HG03457 (cell line): ENCODE measurements around the gene CIAO2A.
"Not testable (repeated sequence)": the region's sequence is repeated elsewhere in the genome, so short reads cannot be mapped to it uniquely, and the experiment has no call there.

Source experiments
- ATAC-seq: cut with Tn5 transposase; IDR thresholded peaks from one replicate; pipeline ENCODE4 v1.9.1; 2021; ENCODE audit warnings: moderate number of reproducible peaks; ENCODE audit not compliant: unreplicated experiment

The CIAO2A gene, protein sequence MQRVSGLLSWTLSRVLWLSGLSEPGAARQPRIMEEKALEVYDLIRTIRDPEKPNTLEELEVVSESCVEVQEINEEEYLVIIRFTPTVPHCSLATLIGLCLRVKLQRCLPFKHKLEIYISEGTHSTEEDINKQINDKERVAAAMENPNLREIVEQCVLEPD

DNA sequence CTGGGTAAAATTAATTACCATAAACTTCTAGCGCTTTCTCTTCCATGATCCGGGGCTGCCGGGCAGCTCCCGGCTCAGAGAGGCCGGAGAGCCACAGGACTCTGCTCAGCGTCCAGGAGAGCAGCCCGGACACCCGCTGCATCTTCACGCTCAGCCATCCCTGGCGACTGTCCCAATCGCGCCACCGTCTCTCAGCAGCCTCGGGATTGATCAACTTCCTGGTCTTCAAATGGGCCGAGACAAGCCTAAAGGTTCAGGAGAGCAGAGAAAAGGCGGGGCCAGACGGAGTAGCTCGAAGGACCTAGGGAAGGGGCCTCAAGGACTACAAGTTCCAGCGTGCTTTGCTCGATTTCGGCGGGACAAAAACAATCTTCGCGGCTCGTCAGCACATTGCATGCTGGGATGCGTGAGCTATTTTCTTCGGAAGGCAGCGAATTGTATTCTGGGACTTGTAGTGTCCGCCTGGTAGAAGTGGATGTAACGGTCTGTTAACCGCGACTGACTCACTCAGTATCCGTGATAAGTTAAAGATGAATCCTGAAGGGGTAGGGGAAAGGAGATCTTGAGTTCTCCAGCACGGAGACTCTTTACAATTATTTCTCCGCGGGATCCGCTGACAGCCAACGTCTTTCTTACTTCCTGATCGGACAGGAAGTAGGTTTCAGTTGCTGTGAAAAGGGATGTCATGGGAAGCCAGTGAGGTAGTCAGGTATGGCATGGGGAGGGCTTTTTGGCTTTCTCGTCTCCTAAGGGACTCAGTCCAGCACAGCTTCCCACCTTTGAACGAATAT is at the start of gene CIAO2A:
TSS of gene CIAO2A (minus strand) at position 212 of the 791 bp plus-strand sequence. CDS start at position 142, 70 bp downstream.
- peak; percentile 50 for ATAC-seq

DNA sequence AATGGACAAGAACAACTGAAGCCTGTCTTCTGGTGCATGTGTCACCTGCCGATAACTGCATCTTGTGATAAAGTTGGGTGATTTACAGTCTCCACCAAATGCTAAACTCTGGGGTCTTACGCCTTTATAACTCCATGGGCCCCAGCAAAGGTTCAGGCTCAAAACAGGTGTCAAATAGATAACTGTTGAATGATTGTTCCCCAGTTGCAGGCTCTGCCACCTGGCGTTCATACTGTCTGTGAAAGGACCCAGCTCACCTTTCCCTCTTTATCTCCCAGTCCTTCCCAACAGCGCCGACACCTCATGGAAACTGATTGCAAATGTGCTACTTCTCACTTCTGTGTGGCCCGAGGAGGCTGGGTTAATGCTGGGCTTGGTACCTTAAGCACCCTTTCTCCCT is 49.6 kb upstream of the CIAO2A start:
- no peak for ATAC-seq

DNA sequence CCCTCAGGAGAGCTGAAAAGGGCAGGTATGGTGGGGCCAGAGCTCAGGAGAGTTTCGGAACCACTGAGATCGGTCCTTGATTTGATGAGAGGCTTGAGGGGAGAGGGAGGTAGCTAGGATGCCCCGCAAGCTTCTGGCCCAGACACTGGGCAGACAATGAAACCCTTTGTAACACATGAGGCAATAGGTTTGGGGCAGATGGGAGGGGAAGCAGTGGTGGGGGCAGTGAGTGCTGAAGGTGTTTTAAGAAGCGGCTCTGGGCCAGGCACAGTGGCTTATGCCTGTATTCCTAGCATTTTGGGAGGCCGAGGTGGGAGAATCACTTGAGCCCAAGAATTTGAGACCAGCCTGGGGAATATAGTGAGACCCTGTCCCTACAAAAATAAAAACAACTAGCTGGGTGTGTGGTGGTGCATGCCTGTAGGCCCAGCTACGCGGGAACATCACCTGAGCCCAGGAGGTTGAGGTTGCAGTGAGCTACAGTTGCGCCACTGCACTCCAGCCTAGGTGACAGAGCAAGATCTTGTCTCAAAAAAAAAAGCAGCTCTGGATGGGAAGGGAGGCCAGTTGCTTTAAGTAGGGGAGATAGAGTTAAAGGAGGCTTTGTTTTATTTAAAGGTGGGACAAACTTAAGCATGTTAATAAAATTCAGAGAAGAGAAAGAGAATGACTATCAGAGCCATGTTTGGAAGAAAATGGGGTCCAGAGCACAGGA is 48.3 kb upstream of the CIAO2A start:
- ATAC-seq = no peak

DNA sequence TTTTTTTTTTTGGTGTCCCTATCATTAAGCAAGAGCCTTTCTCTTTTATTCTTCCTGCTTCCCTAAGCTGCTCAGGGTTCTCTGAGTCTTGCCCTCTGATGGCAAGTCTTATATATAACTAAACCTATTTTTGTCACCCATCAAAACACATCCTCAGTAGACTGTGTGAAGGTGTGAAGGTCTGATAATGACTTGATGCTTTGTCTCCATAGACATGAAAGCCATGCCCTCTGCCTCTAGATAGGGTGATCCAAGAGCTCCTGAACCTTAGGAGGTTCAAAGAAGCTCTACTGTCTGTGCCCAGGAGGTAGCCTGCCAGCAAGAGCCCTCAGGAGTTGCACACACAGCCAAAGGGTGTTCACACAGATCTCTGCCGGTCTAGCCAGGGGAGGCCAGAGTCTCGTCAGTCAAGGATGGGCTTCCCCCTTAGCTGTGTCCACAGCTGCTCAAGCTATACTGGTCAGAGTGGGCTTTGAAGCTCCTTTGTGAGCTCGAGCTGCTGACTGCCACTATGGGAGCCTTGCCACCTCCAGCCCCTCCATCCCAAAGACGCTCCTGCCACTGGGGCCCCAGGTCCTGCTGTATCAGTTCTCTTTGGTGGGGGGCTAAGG is 44.8 kb upstream of the CIAO2A start:
- no peak for ATAC-seq

DNA sequence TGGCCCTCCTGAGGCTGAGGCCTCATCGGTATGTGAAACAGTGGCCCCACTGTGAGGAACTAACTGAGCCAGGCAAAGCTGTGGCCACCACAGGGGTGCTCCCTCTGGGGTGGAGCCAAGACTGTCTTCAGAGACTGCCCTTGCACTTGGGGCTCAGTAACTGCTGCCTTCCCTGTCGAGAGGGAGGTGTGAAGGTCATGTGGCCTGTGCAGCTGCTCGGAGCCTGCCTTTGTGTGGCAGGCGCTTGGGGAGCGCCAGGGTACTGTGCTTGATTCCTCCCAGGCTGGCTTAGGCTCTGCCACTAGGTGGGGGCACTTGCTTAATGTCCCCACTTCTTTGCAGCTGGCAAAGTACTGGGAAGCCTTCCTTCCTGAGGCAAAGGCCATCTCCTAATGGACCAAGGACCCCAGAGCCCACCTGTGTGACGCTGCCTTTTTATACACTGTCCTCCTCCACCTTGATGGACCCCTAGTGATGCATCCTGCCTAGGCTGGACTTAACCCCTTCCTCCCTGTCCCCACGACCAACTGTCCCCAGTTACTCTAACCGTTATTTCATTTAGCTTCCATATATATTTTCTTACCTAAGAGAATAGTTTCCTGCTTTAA is 43.7 kb upstream of the CIAO2A start:
- no peak for ATAC-seq

DNA sequence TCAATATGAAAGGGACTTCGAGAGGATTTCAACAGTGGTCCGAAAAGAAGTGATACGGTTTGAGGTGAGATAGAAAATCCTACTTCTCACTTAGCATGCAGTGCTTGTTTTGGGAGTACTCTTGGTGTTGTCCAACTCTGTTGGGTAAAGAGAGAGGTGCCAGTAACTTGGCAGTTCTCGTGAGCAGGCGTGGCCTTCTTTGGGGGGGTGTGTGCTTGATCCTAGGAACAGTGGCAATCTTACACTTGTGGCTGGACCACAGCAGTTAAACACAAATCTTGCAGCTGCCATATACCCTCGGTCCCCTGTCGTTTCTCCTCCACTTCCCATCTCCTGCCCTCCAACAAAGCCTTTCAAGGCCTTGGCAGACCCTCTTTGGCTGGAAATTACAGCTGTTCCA is 42.7 kb upstream of the CIAO2A start:
- no peak for ATAC-seq

DNA sequence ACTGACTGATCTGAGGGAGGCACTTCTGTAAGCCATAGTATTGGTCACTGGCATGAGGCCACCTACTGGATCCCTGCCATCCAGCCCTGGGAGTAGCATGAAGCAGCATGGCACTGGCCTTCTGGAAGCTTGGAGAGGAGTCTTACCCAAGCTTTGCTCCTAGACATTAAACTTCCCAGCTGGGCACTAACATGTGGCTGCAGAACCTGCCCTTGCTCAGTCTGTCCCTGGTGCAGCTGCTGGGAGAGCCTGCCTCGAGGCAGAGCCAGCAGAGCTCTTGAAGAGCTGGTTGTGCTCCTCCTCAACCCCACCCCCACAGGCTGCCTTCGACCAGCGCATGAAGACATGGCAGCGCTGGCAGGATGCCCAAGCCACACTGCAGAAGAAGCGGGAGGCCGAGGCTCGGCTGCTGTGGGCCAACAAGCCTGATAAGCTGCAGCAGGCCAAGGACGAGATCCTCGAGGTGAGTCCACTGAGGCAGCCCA is 40.7 kb upstream of the CIAO2A start:
- ATAC-seq = no peak

DNA sequence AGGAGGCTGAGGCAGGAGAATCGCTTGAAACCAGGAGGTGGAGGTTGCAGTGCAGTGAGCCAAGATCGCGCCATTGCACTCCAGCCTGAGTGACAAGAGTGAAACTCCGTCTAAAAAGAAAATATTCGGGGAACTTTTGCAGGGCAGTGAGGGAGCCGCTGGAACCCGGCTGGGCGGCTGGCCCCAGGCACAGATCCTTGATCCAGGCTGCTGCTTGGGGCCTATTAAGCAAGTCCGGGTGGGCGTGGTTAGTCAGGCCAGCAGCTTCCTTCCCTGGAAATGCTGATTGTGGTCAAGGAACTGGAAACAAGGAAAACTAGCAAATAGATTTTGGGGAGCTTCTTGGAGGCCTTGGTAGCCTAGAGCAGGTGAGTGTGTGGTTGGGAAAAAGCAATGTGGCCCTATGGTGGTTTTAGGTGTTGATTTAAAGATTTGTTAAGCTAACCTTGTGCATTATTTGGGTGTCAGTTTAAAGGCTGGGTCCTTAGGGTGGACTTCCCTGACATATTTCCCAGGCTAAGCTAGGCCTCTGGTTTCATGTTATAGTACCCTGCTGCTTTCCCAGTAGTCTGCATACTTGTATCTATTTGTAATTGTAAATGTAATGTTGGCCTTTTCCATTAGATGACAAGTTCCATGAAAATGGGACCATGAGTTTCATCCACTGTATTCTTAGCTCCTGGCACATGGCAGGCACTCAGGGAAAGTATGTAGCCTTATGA is 40.1 kb upstream of the CIAO2A start:
- ATAC-seq = no peak

DNA sequence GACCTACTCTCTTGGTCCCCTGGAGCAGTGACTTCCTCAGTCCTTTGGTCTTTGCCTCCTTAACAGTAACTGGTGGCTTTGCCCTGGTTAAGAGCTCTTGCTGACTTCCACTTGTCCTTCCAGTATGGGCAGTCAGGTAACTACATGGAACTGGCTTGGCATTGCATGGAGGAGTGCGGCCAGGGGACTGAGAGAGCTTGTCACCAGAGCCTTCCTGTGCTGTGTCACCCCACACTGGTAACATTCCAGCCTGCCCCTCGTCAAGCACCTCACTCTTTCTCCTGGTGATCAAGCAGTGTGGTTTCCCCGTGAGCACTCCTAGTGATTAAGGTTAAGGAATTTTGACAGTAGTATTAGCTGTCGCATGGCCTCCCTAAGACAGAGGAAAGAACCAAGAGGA is 38.6 kb upstream of the CIAO2A start:
- no peak for ATAC-seq

DNA sequence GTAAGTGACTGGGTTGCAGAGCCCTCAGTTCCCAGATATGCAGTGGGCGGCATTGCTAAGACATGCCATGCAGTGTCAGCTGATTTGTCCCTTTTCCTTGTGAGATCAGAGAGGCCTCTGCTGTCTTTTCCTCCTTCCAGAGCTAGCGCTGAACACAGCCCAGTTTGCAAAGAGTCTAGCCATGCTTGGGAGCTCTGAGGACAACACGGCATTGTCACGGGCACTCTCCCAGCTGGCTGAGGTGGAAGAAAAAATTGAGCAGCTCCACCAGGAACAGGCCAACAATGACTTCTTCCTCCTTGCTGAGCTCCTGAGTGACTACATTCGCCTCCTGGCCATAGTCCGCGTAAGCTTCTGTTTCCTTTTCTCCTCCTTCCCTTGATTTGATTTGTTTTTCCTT is 37.9 kb upstream of the CIAO2A start:
- no peak for ATAC-seq

DNA sequence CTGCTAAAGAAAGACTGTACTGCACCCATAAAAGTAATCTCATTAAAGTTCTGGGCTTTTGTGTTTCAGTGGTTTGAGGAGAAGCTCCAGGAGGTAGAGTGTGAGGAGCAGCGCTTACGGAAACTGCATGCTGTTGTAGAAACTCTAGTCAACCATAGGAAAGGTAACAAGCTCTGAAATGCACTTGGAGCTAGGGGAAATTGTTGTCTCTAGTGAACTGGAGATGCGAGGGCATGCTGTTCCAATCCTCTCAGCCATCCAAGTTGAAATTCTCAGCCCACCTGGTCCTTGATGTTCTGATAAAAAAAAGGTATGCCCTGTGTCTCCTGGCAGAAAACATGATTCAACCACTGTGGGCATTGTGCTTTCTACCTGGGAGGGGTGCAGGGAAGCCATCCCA is 36.5 kb upstream of the CIAO2A start:
- no peak for ATAC-seq

DNA sequence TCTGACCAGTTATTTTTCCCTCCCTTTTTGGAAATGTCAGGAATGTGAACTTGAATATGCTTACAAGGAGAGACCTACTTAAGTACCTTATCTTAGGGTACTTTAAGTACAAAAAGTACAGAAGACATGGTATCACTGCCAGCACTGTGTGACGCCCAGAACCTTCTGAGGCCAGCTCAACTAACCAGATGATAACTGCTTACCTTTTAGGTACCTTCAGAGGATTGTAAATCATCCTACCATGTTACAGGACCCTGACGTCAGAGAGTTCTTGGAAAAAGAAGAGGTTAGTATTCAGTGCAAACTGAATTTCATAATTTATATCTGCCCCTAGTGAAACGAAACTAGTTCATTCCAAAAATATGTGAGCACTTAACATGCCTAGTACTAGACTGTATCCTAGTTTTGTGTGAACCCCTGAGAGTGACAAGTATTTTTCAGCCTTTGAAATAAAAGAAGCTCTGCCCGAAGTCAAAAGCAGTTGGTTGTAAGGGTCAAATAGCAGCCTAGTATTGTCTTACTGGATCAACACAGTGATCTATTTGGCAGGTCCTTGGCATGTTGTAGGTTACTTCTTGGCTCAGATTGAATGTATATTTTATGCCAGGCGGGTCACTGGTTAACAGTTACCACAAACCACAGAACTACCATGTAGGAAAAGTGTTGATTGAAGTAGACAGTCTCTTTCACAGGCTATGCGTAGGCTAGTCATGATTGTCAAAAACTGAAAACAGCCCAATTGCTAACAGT is 34.1 kb upstream of the CIAO2A start:
- ATAC-seq = no peak

DNA sequence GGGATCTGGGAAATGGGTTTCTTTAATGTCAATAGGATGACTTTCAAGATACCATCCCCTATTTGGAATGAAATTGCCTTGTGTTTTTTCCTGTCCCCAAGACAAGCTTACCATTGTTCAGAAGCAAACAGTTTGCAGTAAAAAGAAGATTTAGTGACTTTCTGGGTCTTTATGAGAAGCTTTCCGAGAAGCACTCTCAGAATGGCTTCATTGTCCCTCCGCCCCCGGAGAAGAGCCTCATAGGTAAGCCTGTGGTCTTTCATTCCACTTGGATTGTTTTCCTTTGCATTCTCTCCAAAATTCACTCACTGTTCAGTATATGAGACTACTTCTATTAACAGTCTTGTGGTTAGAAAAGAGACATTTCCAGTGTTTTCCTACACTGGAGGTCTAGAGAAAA is 32.3 kb upstream of the CIAO2A start:
- ATAC-seq = no peak

DNA sequence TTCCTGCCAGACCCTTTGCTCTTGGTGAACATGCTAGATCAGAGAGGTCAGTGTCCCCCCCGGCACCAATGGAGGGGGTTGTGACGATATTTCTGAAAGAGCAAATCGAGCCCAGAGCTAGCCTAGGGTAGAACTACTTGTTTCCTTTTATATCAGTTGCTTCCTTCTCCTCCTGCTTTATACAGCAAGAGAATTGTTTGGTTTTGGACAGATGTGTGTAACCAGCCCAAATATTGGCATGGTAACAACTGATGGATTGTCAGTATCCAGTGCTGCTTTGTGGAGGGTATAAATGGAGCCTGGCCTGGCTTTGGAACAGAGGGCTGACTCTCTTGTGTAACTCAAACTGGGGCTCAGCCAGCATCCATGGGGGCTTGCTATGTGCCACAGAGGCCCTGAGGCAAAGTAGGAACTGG is 29.3 kb upstream of the CIAO2A start:
- no peak for ATAC-seq

DNA sequence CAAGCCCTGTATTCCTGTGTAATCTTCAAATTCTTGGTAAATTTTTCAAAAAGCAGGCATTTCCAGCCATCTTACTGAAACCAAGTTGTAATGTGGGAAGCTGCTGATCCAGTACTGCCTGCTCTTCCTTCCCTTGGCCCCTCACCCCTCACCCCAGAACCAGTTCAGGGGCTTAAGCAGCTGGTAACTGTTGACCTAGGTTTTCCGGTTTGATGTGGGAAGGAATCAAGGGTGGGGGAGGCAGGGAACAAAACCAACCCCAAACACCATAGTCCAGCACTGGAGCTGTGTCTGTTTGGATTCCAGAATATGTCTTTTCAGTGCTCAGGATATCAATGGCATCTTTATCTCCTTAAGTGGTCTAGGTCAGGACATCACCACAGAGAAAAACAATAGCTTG is 28.8 kb upstream of the CIAO2A start:
- no peak for ATAC-seq

DNA sequence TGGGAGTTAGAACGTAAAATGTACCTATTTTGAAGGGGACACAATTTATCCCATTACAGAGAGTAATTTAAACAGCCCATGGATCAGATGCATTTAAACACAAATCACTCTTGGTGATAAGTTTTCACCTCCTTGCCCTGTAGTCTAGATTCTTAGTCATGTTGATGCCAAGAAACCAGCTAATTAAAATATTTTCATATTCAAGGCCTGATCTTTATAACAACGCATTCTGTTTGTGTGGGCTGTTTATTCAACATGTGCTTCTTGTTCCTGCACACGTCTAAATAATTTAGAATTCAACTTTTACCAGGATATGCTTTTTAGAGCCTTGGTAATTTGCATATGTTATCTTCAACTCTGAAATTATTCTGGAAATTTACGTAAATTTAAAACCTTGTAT is 28.0 kb upstream of the CIAO2A start:
- ATAC-seq = no peak

DNA sequence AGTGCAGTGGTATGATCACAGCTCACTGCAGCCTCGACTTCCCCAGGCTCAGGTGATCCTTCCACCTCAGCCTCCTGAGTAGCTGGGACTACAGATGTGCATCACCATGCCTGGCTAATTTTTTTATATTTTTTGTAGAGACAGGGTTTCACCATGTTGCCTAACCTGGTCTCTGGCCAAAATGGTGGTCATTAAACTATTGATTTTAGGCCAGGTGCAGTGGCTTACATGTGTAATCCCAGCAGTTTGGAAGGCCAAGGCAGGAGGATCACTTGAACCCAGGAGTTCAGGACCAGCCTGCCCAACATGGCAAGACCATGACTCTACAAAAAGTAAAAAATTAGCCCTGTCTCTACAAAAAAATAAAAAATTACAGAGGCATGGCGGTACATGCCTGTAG is 26.7 kb upstream of the CIAO2A start:
- not testable (repeated sequence) for ATAC-seq

DNA sequence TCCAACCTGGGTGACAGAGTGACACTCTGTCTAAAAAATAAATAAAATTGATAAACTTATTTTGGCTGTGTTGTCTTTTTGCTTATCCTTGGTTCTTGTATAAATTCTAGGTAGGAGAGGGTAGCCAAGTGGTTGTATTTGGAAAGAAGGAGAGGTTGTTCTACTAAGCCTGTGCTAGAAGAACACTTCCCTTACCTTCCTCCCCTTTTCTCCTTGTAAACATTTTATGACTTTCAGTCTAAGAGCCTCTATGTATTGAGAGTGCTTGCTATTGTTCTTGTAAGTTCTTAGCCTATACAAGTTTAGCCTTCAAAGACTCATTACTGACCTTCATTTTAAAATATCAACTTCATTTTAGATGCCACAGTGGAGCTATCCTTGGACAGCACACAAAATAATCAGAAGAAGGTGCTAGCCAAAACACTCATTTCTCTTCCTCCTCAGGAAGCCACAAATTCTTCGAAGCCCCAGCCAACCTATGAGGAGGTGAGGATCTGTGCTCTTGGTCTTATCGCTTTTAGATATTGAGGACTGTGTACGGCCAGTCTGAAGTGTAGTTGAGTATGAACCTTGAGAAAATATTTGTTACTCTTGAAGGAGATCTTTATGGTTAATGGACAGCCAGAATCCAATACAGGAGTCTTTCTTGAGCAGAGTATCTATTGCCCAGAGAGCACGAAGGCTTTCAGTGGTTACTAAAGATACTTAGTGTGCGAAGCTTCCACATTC is 24.3 kb upstream of the CIAO2A start:
- ATAC-seq = no peak

DNA sequence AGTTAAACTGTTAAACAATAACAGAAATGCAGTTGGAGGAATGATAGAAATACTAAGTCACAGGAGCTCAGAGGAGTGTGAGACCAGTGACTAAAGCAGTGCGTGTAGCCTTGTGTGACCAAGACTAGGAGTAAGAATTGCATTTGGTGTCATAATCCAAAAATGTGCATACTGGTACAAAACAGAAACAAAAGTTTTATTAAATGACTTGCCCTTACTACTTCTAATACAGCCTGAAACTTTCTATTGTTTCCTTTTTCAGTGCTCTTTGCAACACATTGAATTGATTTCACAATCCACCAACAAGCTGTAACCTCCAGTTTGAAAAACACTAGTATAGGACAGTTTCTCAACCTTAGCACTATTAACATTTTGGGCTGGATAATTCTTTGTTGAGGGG is 19.3 kb upstream of the CIAO2A start:
- ATAC-seq = no peak
